Panc1 (cell line): ENCODE results near the gene ANGPTL4. TPM values are rescaled to one million over a fixed set of nuclear protein-coding genes. Genes with fewer than 3 reads are reported as not detected.
"Not testable (repeated sequence)": the region's sequence is repeated elsewhere in the genome, so short reads cannot be mapped to it uniquely, and the experiment has no call there.

Source experiments
- ATAC-seq: fragments of 200-7000 bp; cut with Tn5 transposase; 2 replicates; pipeline ENCODE4 v1.9.1; 2020; ENCODE audit warnings: mild to moderate bottlenecking, moderate library complexity
- Bru-seq: library from RNA; stranded (reverse); fragments of 400-500 nt; gene quantifications from one replicate; lab custom pipeline; 2021; lab: Mats Ljungman, UMichigan
- BruChase-seq, 2 experiments: library from RNA; stranded (reverse); fragments of 400-500 nt; gene quantifications; one replicate each; lab custom pipeline; 2021; lab: Mats Ljungman, UMichigan
- BruUV-seq: library from RNA; stranded (reverse); fragments of 400-500 nt; replicated peaks from 2 replicates; lab custom pipeline; 2021; lab: Mats Ljungman, UMichigan
- CTCF ChIA-PET: fragments of 300-600 bp; sonication (Branson Sonifier 250); formaldehyde crosslinking; loops from one replicate; lab custom pipeline; 2022; ENCODE audit warnings: antibody characterized with exemption; lab: Charles Lee
- POLR2A ChIA-PET: fragments of 300-600 bp; sonication (Branson Sonifier 250); formaldehyde crosslinking; loops from one replicate; lab custom pipeline; 2022; ENCODE audit warnings: antibody characterized with exemption; lab: Charles Lee
- DNase-seq: peaks from one replicate; pipeline ENCODE4 v3.0.0-alpha.2; 2010; ENCODE audit warnings: low read depth, low spot score
- H3K27ac ChIP-seq: 2 replicates; pipeline ENCODE4 v1.5.1; 2011; ENCODE audit warnings: mild to moderate bottlenecking, low read length, inconsistent platforms
- H3K27me3 ChIP-seq: fragments of 200-500 bp; sonication (Bioruptor generic); 2 replicates; pipeline ENCODE4 v1.6.0; 2014; ENCODE audit warnings: low read length, inconsistent platforms; ENCODE audit not compliant: control insufficient read depth, insufficient read depth
- H3K36me3 ChIP-seq: fragments of 200-500 bp; sonication (Bioruptor generic); 2 replicates; pipeline ENCODE4 v1.5.1; 2014; ENCODE audit warnings: inconsistent platforms, mild to moderate bottlenecking, low read length, moderate library complexity; ENCODE audit not compliant: control insufficient read depth, insufficient read depth
- H3K4me1 ChIP-seq: 2 replicates; pipeline ENCODE4 v1.5.1; 2011; ENCODE audit warnings: inconsistent platforms, mild to moderate bottlenecking, low read length, moderate library complexity; ENCODE audit not compliant: control insufficient read depth, insufficient read depth
- H3K4me3 ChIP-seq, 2 experiments: 2 replicates each; pipeline ENCODE4 v1.5.1; 2011 to 2012; ENCODE audit warnings: low read depth in 2 of 2, low read length in 2 of 2, mild to moderate bottlenecking in 2 of 2, inconsistent platforms in 1 of 2, moderate library complexity in 1 of 2
- H3K9me3 ChIP-seq: fragments of 200-500 bp; sonication (Bioruptor generic); 2 replicates; pipeline ENCODE4 v1.5.1; 2014; ENCODE audit warnings: low read depth, mild to moderate bottlenecking, inconsistent platforms, low read length, moderate library complexity; ENCODE audit not compliant: control insufficient read depth, insufficient read depth
- CTCF ChIP-seq: fragments of 450-650 bp; IDR thresholded peaks from 2 replicates; pipeline ENCODE4 v1.5.1; 2017; ENCODE audit warnings: mild to moderate bottlenecking
- POLR2AphosphoS5 ChIP-seq: IDR thresholded peaks from 2 replicates; pipeline ENCODE4 v1.6.1; 2012; ENCODE audit warnings: mild to moderate bottlenecking, low read depth, low read length, moderate library complexity
- REST ChIP-seq, 2 experiments: IDR thresholded peaks; 2 replicates each; pipeline ENCODE4 v1.6.1; 2011 to 2012; ENCODE audit warnings: low read depth in 2 of 2, control low read depth in 1 of 2, low read length in 1 of 2, mild to moderate bottlenecking in 1 of 2, moderate library complexity in 1 of 2; ENCODE audit not compliant: insufficient read depth in 1 of 2
- SIN3A ChIP-seq: IDR thresholded peaks from 2 replicates; pipeline ENCODE4 v1.6.1; 2012; ENCODE audit warnings: low read depth, mild to moderate bottlenecking, low read length, moderate library complexity, borderline replicate concordance; ENCODE audit not compliant: insufficient read depth
- TCF7L2 ChIP-seq: IDR thresholded peaks from 2 replicates; pipeline ENCODE4 v1.6.1; 2011; ENCODE audit warnings: mild to moderate bottlenecking, low read depth, low read length, inconsistent platforms
- in situ Hi-C: cut with HindIII; loops from 2 replicates; pipeline ENCODE4 v1.10.0; 2016; ENCODE audit warnings: low sequenced_read_pairs, low pct_unique_long_range_greater_than_20kb
- intact Hi-C: fragments of 100-400 bp; cut with micrococcal nuclease; formaldehyde crosslinking; loops from one replicate; pipeline ENCODE4 v1.10.0; 2022; ENCODE audit not compliant: unreplicated experiment
- long read RNA-seq: library from polyadenylated mRNA; unstranded; transcript quantifications from one replicate; pipeline ENCODE4 v2.0.0, GENCODE V29; 2021; ENCODE audit not compliant: unreplicated experiment
- polyA plus RNA-seq: library from polyadenylated mRNA; unstranded; fragments of >200 nt; gene quantifications from one replicate; pipeline ENCODE4 v1.2.1, GENCODE V29; 2012; ENCODE audit warnings: missing spikeins; ENCODE audit not compliant: insufficient read length
- total RNA-seq: library from RNA; stranded (reverse); gene quantifications from one replicate; pipeline ENCODE4 v1.2.1, GENCODE V29; 2021; ENCODE audit not compliant: unreplicated experiment

ANGPTL4 gene
- total RNA-seq (46.6 TPM), Bru-seq, nascent RNA (percentile 62 among the genes with signal in this experiment), BruChase-seq, experiment 1, labeled RNA remaining after a 2-hour chase (percentile 64 among the genes with signal in this experiment), BruChase-seq, experiment 2, labeled RNA remaining after a 6-hour chase (percentile 64 among the genes with signal in this experiment)
- 208 TPM for polyA plus RNA-seq
- long read RNA-seq, transcript ANGPTL4-201 (7 exons, 1,879 nt), result major isoform, 56 of 103 reads
- long read RNA-seq, transcript ANGPTL4-202 (6 exons, 1,705 nt), result minor isoform, 7 of 103 reads
- long read RNA-seq, partial matches to known transcripts, result 15 of 103 reads
- long read RNA-seq, other reads (novel, unspliced or antisense), result 25 of 103 reads

GRCh38 chr19:8363803-8364771, at the start of gene ANGPTL4:
Gene ANGPTL4, plus strand, starts transcription at chr19:8364155. Its CDS starts 167 bp downstream, at chr19:8364322.
- DNase-seq (no peak), ATAC-seq (peak; percentile 70)
- in situ Hi-C loops (no loop called here), intact Hi-C loops (no loop called here)
- Histone ChIP-seq H3K9me3 (no peaks in the 10 kb centered on the region), H3K27me3 (no peaks in the 10 kb centered on the region), H3K4me3 (peak within 1 kb of the TSS; percentile 70 to 75), H3K27ac (peak within 1 kb of the TSS; percentile 90), H3K36me3 (no peaks in the 10 kb centered on the region; the same call in 1 of the 2 replicates), H3K4me1 (peaks cover 29% of the 10 kb centered on the region)
- TSS peak; percentile 84 for BruUV-seq
- CTCF ChIA-PET, result no interaction called here
- POLR2A ChIA-PET, result interaction anchor here (0.6 kb wide), 1 partner anchor 213 kb away, joined by 5 read pairs; the partner anchor contains the start of gene MYO1F
- TF ChIP-seq SIN3A, result 0 out of 2 replicates have a peak, but pooled peaks have one; percentile 41
- TF ChIP-seq TCF7L2, result no peak
- peak; percentile 89 for TF ChIP-seq POLR2AphosphoS5

GRCh38 chr19:8314981-8315640, 48.8 kb upstream of the ANGPTL4 start:
- intact Hi-C loops, CTCF ChIA-PET: not testable (repeated sequence)

GRCh38 chr19:8316351-8317125, 47.4 kb upstream of the ANGPTL4 start:
- no TSS peak for BruUV-seq
- peaks cover 3% of the 10 kb centered on the region; the same call in 1 of the 2 replicates for H3K4me1 ChIP-seq
- H3K4me3 ChIP-seq, result no peak overlapping the region
- ATAC-seq, result no peak
- ChIA-PET POLR2A (no interaction called here), CTCF (no interaction called here)
- in situ Hi-C loops (no loop called here), intact Hi-C loops (no loop called here)
- no peak for DNase-seq
- H3K9me3 ChIP-seq, result no peaks in the 10 kb centered on the region
- H3K36me3 ChIP-seq, result peaks cover 6% of the 10 kb centered on the region; the same call in 1 of the 2 replicates
- H3K27ac ChIP-seq, result no peak overlapping the region
- TF ChIP-seq TCF7L2 (no peak), CTCF (no peak), POLR2AphosphoS5 (no peak), REST (IDR thresholded peaks at IDR 0.05; ENCODE audit: insufficient read depth in 1 of 2, low read depth in 2 of 2, low read length in 1 of 2) (no peak), SIN3A (no peak)
- H3K27me3 ChIP-seq, result no peaks in the 10 kb centered on the region

More at GRCh38 chr19:8314981-8315640, 48.8 kb upstream of the ANGPTL4 start:
- BruUV-seq, H3K27me3 ChIP-seq, H3K4me1 ChIP-seq, H3K27ac ChIP-seq, in situ Hi-C loops, H3K36me3 ChIP-seq, H3K9me3 ChIP-seq, ATAC-seq, DNase-seq, POLR2A ChIA-PET, H3K4me3 ChIP-seq: not testable (repeated sequence)

- BruUV-seq, in situ Hi-C loops, H3K36me3 ChIP-seq, intact Hi-C loops, DNase-seq, H3K27me3 ChIP-seq, ATAC-seq, H3K4me3 ChIP-seq, H3K27ac ChIP-seq, H3K9me3 ChIP-seq: not testable (repeated sequence)
- ChIA-PET POLR2A (interaction anchor here (0.6 kb wide), 1 partner anchor 1588 kb away, joined by 3 read pairs; no protein-coding TSS in a partner anchor), CTCF (interaction anchor here (0.6 kb wide), 1 partner anchor 146 kb away, joined by 5 read pairs; no protein-coding TSS in a partner anchor)
- peaks cover 14% of the 10 kb centered on the region for H3K4me1 ChIP-seq
Measured at GRCh38 chr19:8318835-8319234, 45.1 kb upstream of the ANGPTL4 start.
